ENCODE data around the gene LRRTM1.

Gene LRRTM1, protein sequence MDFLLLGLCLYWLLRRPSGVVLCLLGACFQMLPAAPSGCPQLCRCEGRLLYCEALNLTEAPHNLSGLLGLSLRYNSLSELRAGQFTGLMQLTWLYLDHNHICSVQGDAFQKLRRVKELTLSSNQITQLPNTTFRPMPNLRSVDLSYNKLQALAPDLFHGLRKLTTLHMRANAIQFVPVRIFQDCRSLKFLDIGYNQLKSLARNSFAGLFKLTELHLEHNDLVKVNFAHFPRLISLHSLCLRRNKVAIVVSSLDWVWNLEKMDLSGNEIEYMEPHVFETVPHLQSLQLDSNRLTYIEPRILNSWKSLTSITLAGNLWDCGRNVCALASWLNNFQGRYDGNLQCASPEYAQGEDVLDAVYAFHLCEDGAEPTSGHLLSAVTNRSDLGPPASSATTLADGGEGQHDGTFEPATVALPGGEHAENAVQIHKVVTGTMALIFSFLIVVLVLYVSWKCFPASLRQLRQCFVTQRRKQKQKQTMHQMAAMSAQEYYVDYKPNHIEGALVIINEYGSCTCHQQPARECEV

DNA sequence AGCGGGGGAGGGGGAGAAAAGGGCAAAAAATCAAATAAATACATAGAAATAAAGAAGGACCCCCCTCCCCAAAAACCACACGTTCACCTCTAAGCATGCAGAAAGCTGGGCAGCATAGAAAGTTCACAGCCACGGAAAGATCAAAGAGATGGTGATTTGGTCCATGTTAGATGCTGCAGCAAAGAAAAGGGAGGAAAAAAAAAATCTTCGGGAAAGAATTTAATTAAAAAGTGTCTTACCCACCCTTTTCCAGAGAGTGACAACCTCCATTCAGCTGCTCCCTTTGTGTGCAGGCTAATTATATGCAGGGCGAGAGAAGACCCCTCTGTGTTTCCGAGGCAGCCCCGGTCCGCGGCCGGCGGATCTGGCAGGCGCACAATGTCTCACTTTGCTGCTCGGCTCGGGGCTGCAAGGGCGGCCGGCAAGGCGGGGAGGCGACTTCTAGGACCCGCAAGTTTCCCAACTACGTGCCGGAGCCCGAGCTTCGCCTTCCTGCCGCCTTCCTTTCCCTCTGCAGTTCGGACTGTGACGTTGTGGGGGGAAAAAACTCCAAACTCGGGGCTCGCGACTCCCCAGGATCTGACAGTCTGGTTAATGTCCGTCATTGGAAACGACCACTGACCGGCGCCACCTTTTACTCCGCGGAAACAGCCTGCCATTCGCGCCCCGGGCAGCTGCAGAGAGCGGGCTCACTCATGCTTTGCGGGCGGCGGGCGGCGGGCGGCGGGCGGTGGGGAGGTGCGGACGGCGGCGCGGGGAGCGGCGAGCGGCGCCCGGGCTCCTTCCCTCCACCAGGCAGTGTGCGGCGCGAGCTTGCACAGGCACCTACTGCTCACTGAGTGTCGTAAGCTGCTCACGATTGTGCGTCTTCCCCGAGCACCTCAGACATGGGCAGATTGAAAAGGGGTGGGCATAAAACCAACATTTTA, at the start of gene LRRTM1:
Gene LRRTM1 (minus strand): TSS at position 844 of the 929 bp plus-strand sequence. CDS start 933 bp downstream, outside the sequence.
- DNase-seq: no peak

GRCh38 chr2:80351231-80351630, 46.7 kb upstream of the LRRTM1 start:
- no peak for DNase-seq

GRCh38 chr2:80348953-80349352, 44.4 kb upstream of the LRRTM1 start:
- DNase-seq: no peak

DNA sequence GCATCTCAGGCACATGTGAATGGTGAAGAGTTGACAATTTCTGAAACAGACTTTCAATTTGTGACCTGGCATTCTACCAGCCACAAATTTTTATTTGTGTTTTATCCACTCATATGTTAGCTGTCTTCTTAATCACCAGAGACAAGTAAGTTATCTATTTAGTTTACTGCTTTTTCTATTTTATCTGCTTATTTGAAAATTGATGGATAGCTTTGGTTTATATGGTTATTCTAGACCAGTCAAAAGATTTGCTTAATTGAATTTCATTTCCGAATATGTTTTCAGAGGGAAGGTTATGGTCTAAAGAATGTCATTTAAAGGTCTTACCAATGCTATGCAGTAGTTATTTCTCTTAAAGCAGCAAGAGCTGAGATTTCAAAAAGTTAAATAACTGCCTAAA, 43.5 kb upstream of the LRRTM1 start:
- DNase-seq: no peak

DNA sequence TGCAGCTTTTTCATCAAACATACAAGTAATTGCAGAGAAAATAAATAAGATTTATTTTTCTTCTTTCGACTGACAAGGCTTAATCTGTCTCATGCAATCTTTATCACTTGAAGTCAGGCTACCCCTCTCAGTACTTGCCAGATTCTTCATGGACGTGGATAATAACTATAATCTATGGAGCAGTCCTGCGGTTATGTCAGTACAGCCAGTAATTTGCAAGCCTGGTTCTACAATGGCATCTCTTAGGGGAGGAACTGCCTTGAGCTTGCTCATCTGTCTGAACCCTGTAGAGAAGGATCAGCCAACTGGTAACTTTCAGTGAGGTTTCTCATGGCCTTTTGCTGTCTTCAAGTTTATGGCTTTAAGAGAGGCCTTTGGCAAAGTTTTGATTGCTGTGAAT, 35.5 kb upstream of the LRRTM1 start:
- no peak for DNase-seq

DNA sequence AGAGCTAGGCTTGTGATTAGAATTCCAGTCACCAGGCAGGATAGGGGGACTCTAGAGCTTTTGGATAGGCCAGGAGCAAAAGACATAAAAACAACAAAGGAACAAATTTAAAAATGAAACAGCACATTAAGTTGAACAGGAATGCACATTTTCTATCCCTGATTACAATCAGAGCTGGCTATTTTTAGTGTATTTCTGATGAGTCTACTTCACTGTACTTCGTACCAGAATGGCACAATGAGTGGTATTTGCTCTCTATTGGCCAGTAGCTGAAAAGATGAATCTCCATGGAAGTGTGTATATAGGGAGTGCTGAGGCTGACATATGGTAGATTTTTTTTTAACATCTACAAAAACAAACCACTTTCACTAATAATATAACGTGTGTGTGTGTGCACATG, 34.2 kb upstream of the LRRTM1 start:
- no peak for DNase-seq

DNA sequence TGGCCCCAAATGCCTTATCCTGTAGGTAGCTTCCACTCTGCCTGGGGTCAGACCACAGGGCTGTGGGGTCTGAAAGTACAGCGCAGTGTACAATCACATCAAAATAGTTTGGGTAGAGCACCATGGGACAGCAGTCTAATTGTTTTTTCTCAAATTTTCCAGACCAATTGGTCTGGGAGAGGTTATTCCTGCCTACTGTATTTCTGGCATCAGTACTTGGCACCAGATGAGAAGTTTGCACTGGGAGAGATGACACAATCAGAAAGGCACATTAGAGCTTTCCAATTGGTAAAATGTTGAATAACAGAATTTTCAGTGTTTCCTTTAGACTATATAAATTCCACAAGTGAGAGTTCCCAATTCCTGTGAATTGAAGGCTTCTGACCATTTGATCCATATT, 30.9 kb upstream of the LRRTM1 start:
- no peak for DNase-seq

GRCh38 chr2:80333886-80334285, 29.3 kb upstream of the LRRTM1 start:
- DNase-seq: no peak

GRCh38 chr2:80330527-80331450, 26.2 kb upstream of the LRRTM1 start:
- no peak for DNase-seq

- no peak for DNase-seq
Observed at GRCh38 chr2:80329491-80329890, 24.9 kb upstream of the LRRTM1 start.

GRCh38 chr2:80328159-80328571, 23.6 kb upstream of the LRRTM1 start:
- DNase-seq: no peak

DNA sequence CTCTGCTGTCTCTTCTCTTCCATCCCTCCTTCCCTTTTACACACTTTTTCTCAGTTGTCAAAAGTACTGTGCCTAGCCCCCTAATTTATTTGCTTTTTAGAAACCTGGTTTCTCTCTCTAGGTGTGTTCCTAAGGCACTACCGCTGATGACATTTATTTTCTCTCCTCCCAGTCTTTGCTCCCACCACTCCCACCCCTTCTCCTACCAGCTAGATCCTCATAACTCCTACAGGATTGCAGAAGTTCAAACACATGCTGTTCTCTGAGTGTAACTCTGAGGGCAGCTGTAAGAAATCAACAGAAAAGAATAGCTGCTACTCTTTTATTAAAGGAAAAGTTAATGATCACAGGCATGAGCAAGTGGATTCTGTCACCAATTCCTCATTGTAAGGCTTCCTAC, 22.3 kb upstream of the LRRTM1 start:
- no peak for DNase-seq

- DNase-seq: no peak
Observed at GRCh38 chr2:80326214-80326613, 21.7 kb upstream of the LRRTM1 start.

DNA sequence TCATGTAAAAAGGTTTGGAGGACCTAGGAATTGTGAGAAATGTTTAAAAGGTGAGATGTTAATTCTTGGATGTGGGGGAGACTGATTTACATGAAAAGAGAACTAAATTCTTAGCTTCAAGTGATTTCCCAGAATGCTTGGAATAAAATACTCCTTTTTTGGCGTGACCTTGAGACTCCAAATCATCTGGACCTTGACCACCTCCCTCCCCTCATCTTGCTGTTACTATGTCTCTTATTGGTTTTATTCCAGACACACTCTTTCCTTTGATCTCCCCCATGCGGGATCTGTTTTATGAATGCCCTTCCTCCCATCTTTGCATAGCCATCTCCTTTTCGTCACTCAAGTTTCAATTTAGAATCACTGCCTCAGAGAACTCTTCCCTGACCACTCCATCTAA, 20.0 kb upstream of the LRRTM1 start:
- DNase-seq: no peak

DNA sequence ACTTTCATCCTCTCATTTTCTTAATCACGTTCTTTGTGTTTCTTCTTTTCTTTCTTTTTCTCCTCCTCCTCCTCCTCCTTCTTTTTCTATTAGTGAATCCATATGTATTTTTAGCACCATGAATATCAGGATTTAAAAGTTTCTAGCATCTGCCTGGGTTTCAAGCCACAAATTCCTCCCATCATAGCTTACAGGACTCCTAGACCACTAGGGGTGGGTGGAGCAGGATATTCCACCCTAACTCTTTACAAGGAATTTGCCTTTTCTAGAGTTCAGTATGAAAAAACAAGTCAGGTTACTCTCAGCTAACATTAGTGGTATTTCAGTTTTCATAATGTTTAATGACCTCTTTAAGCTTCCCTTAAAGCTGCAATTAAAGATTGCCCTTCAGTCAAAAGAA, 19.1 kb upstream of the LRRTM1 start:
- no peak for DNase-seq

DNA sequence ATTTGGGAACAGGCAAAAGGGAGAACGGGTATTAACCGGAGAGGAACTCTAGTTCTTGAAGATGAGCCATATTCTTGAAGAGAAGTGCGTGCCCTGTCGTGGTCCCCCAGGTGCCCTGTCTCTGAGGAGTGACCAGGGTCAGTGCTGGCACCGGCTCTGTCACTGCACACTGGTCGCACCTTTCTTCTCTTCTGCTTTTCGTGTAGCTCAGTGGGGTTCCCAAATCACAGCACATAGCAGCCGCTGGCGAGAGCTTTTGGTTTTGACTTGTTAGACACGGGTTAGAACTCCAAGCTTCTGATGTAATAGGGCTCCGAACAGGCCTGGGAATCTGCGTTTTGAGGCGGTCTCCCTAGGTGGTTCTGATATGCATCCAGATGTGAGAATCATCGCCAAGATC, 18.4 kb upstream of the LRRTM1 start:
- no peak for DNase-seq

- no peak for DNase-seq
Observed at GRCh38 chr2:80322311-80322920, 17.9 kb upstream of the LRRTM1 start.

- DNase-seq: no peak
Observed at GRCh38 chr2:80312282-80312839, 7.8 kb upstream of the LRRTM1 start.

GRCh38 chr2:80311304-80311703, 6.8 kb upstream of the LRRTM1 start:
- DNase-seq: no peak

- no peak for DNase-seq
Observed at GRCh38 chr2:80303006-80303908, 1.3 kb downstream of the LRRTM1 start.

Data from activated CD4-positive, alpha-beta T cell treated with anti-CD3 and anti-CD28 coated beads for 48 hours (primary cell).